OCI-LY7 (cell line): ENCODE results near the gene TMEM218. TPM values are rescaled to one million over a fixed set of nuclear protein-coding genes. Genes with fewer than 3 reads are reported as not detected.

Source experiments
- BruUV-seq: library from RNA; stranded (reverse); fragments of 400-500 nt; replicated peaks from 2 replicates; lab custom pipeline; 2021; lab: Mats Ljungman, UMichigan
- CTCF ChIA-PET: fragments of 300-600 bp; sonication (Branson Sonifier 250); formaldehyde crosslinking; loops from one replicate; lab custom pipeline; 2022; ENCODE audit warnings: antibody characterized with exemption; ENCODE audit not compliant: unreplicated experiment; lab: Charles Lee
- POLR2A ChIA-PET: fragments of 300-600 bp; sonication (Branson Sonifier 250); formaldehyde crosslinking; loops from one replicate; lab custom pipeline; 2022; ENCODE audit warnings: antibody characterized with exemption; lab: Charles Lee
- DNase-seq: peaks from one replicate; pipeline ENCODE4 v3.0.0-alpha.2; 2015; ENCODE audit warnings: low spot score
- H2AFZ ChIP-seq: fragments of 200-600 bp; sonication (generic), shearing (Covaris generic); 2 replicates; pipeline ENCODE4 v1.6.1; 2014; ENCODE audit warnings: mild to moderate bottlenecking, antibody characterized with exemption, low read length, moderate library complexity
- H3K27ac ChIP-seq: fragments of 200-600 bp; sonication (generic); 2 replicates; pipeline ENCODE4 v1.5.1; 2014; ENCODE audit warnings: mixed run types, low read depth, mild to moderate bottlenecking, moderate library complexity, low read length, inconsistent platforms; ENCODE audit not compliant: poor library complexity, severe bottlenecking
- H3K36me3 ChIP-seq: fragments of 200-600 bp; sonication (generic); 2 replicates; pipeline ENCODE4 v1.6.1; 2014; ENCODE audit warnings: mild to moderate bottlenecking, antibody characterized with exemption, low read length, moderate library complexity, mixed read lengths; ENCODE audit not compliant: insufficient read depth
- H3K4me1 ChIP-seq: fragments of 200-600 bp; sonication (generic); 2 replicates; pipeline ENCODE4 v1.5.1; 2014; ENCODE audit warnings: mild to moderate bottlenecking, low read length; ENCODE audit not compliant: insufficient read depth, poor library complexity, severe bottlenecking
- H3K4me2 ChIP-seq: fragments of 200-600 bp; sonication (generic); 2 replicates; pipeline ENCODE4 v1.6.1; 2014; ENCODE audit warnings: mild to moderate bottlenecking, low read length
- H3K4me3 ChIP-seq: fragments of 200-600 bp; sonication (generic); 2 replicates; pipeline ENCODE4 v1.5.1; 2014; ENCODE audit warnings: mild to moderate bottlenecking, low read depth, low read length; ENCODE audit not compliant: poor library complexity, severe bottlenecking
- H3K79me2 ChIP-seq: fragments of 200-600 bp; sonication (generic); 2 replicates; pipeline ENCODE4 v1.6.1; 2016; ENCODE audit warnings: low read depth, mild to moderate bottlenecking, low read length, moderate library complexity, mixed read lengths; ENCODE audit not compliant: insufficient read depth
- H3K9me2 ChIP-seq: fragments of 200-600 bp; sonication (generic); 2 replicates; pipeline ENCODE4 v1.6.1; 2016; ENCODE audit warnings: mild to moderate bottlenecking, low read length, mixed read lengths; ENCODE audit not compliant: insufficient read depth
- H3K9me3 ChIP-seq: fragments of 200-600 bp; sonication (generic); 2 replicates; pipeline ENCODE4 v1.6.1; 2014; ENCODE audit warnings: mild to moderate bottlenecking, mixed run types, low read length, mixed read lengths
- H4K20me1 ChIP-seq: fragments of 200-600 bp; sonication (generic); 2 replicates; pipeline ENCODE4 v1.6.1; 2014; ENCODE audit warnings: mild to moderate bottlenecking, antibody characterized with exemption, low read length, moderate library complexity, mixed read lengths; ENCODE audit not compliant: insufficient read depth
- EZH2phosphoT487 ChIP-seq: fragments of 200-600 bp; sonication (generic); IDR thresholded peaks from 2 replicates; pipeline ENCODE4 v1.6.1; 2018; ENCODE audit warnings: low read depth, borderline replicate concordance, mild to moderate bottlenecking, mixed run types, antibody characterized with exemption, low read length, moderate library complexity, mixed read lengths
- intact Hi-C: fragments of 100-400 bp; cut with micrococcal nuclease; formaldehyde crosslinking; loops from one replicate; pipeline ENCODE4 v1.10.0; 2022; ENCODE audit not compliant: unreplicated experiment
- total RNA-seq, 2 experiments: library from RNA; depleted of rRNA in 1 of 2; stranded (reverse); fragments of >200 nt in 1 of 2; shearing (Covaris generic) in 1 of 2; gene quantifications; 2 replicates each; pipeline ENCODE4 v1.2.3, GENCODE V29; 2014 to 2022
- TF ChIP-seq, protein P1 (sequence below): fragments of 200-600 bp; sonication (generic); conservative IDR thresholded peaks from 2 replicates; pipeline ENCODE4 v1.5.1; 2014; ENCODE audit warnings: mild to moderate bottlenecking, antibody characterized with exemption, low read length, moderate library complexity, mixed read lengths

The TMEM218 gene
- total RNA-seq, 2 experiments from 2014 or later, result 24.4 to 28.1 TPM

DNA sequence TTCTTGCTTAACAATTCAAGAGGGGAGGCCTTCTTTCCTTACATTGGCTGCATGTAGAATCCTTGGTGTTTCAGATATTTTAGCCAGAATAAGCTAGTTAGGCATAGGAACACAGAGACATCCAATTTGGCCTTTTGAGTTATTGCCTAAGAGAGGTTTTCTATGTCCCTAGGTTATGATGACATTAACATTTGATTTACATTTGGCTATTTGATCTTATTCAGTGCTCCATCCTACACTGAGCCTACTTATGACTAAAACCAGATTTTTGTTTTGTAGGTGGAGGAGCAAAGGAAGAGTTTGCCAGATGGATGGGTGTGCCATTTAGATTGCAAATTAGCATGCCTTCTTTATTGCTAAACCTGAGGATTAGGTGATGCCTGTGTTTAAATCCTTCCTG lies 59.4 kb downstream of the TMEM218 start:
- Histone ChIP-seq H3K4me3 (no peak overlapping the region), H3K79me2 (no peaks in the 10 kb centered on the region), H3K4me1 (no peaks in the 10 kb centered on the region), H2AFZ (no peak overlapping the region), H3K9me3 (no peaks in the 10 kb centered on the region), H3K4me2 (no peak overlapping the region), H3K9me2 (no peaks in the 10 kb centered on the region), H3K27ac (no peak overlapping the region), H4K20me1 (no peaks in the 10 kb centered on the region), H3K36me3 (no peaks in the 10 kb centered on the region)
- ChIA-PET CTCF (interaction anchor here (0.7 kb wide), 1 partner anchor 39 kb away, joined by 3 read pairs; no protein-coding TSS in a partner anchor), POLR2A (interaction anchor here (0.8 to 1.3 kb wide), 3 partner anchors 11 to 34 kb away, joined by 3 to 4 read pairs (median 3); no protein-coding TSS in a partner anchor)
- intact Hi-C loops, result no loop called here
- no peak for DNase-seq
- no peak for TF ChIP-seq EZH2phosphoT487
- TF ChIP-seq, protein P1, sequence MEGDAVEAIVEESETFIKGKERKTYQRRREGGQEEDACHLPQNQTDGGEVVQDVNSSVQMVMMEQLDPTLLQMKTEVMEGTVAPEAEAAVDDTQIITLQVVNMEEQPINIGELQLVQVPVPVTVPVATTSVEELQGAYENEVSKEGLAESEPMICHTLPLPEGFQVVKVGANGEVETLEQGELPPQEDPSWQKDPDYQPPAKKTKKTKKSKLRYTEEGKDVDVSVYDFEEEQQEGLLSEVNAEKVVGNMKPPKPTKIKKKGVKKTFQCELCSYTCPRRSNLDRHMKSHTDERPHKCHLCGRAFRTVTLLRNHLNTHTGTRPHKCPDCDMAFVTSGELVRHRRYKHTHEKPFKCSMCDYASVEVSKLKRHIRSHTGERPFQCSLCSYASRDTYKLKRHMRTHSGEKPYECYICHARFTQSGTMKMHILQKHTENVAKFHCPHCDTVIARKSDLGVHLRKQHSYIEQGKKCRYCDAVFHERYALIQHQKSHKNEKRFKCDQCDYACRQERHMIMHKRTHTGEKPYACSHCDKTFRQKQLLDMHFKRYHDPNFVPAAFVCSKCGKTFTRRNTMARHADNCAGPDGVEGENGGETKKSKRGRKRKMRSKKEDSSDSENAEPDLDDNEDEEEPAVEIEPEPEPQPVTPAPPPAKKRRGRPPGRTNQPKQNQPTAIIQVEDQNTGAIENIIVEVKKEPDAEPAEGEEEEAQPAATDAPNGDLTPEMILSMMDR, result no peak
- no TSS peak for BruUV-seq

DNA sequence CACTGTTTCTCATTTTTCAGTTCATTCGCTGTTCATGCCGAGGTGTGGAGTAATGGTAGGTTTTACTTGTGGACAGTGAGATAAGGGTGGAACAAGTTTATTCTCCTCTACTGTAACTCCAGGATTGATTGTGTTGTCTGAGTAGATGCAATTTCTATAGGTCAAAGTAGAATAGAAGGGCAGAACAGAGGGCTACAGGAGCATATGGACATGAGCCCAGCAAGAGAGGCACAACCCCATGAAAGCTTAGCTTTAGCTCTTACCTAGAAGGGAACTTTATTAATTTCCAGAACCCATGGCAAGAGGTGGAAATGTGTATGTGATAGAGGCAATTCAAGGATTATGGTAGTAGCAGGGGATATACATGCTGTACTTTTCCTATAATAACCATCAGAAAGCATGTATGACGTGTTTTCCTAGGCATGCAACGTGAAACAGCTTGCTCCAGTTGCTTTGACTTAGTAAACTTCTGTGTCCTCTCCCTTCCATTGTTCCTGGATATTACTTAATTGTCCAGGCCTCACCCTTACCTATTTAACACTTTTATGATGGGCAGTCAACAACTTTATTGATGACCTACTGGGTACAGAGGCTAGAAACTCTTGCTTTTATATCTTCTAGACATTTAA lies 62.1 kb downstream of the TMEM218 start:
- H3K79me2 ChIP-seq, result no peaks in the 10 kb centered on the region
- no peak overlapping the region for H3K4me3 ChIP-seq
- H3K9me2 ChIP-seq, result no peaks in the 10 kb centered on the region
- ChIA-PET CTCF (no interaction called here), POLR2A (interaction anchor here (0.6 to 1.0 kb wide), 3 partner anchors 32 to 61 kb away, joined by 3 read pairs; no protein-coding TSS in a partner anchor)
- H3K36me3 ChIP-seq, result no peaks in the 10 kb centered on the region
- H3K9me3 ChIP-seq, result 0 out of 2 replicates have a peak, but pooled peaks cover 4% of the 10 kb centered on the region
- intact Hi-C loops, result no loop called here
- DNase-seq, result no peak
- H3K4me2 ChIP-seq, result no peak overlapping the region
- TF ChIP-seq, protein P1, result no peak
- no peak for TF ChIP-seq EZH2phosphoT487
- H2AFZ ChIP-seq, result no peak overlapping the region
- BruUV-seq, result no TSS peak
- no peaks in the 10 kb centered on the region for H4K20me1 ChIP-seq
- H3K4me1 ChIP-seq, result no peaks in the 10 kb centered on the region
- H3K27ac ChIP-seq, result no peak overlapping the region

Other genes with a start within 250 kb of the TMEM218 start
- gene ROBO3, start 246.2 kb downstream of the TMEM218 start, total RNA-seq (2014; rRNA removed; shearing (Covaris generic)), result 0.19 and 0.28 TPM in 2 replicates
- not detected in 2 replicates for gene ROBO3, start 246.2 kb downstream of the TMEM218 start, total RNA-seq (2022)
- not detected in 2 replicates for gene ROBO4, start 213.8 kb downstream of the TMEM218 start, total RNA-seq (2014; rRNA removed; shearing (Covaris generic))
- gene ROBO4, start 213.8 kb downstream of the TMEM218 start, total RNA-seq (2022), result not detected in 2 replicates
- not detected in 2 replicates for gene HEPN1, start 192.4 kb downstream of the TMEM218 start, total RNA-seq (2014; rRNA removed; shearing (Covaris generic))
- gene HEPN1, start 192.4 kb downstream of the TMEM218 start, total RNA-seq (2022), result not detected in 2 replicates
- gene HEPACAM, start 175.6 kb downstream of the TMEM218 start, total RNA-seq (2014; rRNA removed; shearing (Covaris generic)), result not detected in 2 replicates
- gene HEPACAM, start 175.6 kb downstream of the TMEM218 start, total RNA-seq (2022), result not detected in 2 replicates
- gene CCDC15, start 157.4 kb downstream of the TMEM218 start, total RNA-seq (2014; rRNA removed; shearing (Covaris generic)), result 9.8 and 10.6 TPM in 2 replicates
- gene CCDC15, start 157.4 kb downstream of the TMEM218 start, total RNA-seq (2022), result 9.6 and 11.7 TPM in 2 replicates
- gene SLC37A2, start 48.3 kb downstream of the TMEM218 start, total RNA-seq (2014; rRNA removed; shearing (Covaris generic)), result 0.57 and 0.82 TPM in 2 replicates
- 0.72 and 0.93 TPM in 2 replicates for gene SLC37A2, start 48.3 kb downstream of the TMEM218 start, total RNA-seq (2022)
- gene PKNOX2, start 53.1 kb upstream of the TMEM218 start, total RNA-seq (2014; rRNA removed; shearing (Covaris generic)), result not detected in 2 replicates
- gene PKNOX2, start 53.1 kb upstream of the TMEM218 start, total RNA-seq (2022), result not detected in 2 replicates